Measurements from ENCODE around the gene ICOSLG.
"Not testable (repeated sequence)": the region's sequence is repeated elsewhere in the genome, so short reads cannot be mapped to it uniquely, and the experiment has no call there.

- TF ChIP-seq, protein P1, sequence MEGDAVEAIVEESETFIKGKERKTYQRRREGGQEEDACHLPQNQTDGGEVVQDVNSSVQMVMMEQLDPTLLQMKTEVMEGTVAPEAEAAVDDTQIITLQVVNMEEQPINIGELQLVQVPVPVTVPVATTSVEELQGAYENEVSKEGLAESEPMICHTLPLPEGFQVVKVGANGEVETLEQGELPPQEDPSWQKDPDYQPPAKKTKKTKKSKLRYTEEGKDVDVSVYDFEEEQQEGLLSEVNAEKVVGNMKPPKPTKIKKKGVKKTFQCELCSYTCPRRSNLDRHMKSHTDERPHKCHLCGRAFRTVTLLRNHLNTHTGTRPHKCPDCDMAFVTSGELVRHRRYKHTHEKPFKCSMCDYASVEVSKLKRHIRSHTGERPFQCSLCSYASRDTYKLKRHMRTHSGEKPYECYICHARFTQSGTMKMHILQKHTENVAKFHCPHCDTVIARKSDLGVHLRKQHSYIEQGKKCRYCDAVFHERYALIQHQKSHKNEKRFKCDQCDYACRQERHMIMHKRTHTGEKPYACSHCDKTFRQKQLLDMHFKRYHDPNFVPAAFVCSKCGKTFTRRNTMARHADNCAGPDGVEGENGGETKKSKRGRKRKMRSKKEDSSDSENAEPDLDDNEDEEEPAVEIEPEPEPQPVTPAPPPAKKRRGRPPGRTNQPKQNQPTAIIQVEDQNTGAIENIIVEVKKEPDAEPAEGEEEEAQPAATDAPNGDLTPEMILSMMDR (IDR thresholded peaks at IDR 0.05; ENCODE audit: borderline replicate concordance, extremely low read depth, low read length, poor library complexity, severe bottlenecking) = not testable (repeated sequence)
- TF ChIP-seq EZH2 (IDR thresholded peaks at IDR 0.05; ENCODE audit: borderline replicate concordance, low read depth, low read length, severe bottlenecking) = not testable (repeated sequence)
Observed at GRCh38 chr21:44196212-44197155, 44.3 kb downstream of the ICOSLG start.

Data from DND-41 (cell line).